ENCODE results near the gene TOX2. TPM values are rescaled to one million over a fixed set of nuclear protein-coding genes. Genes with fewer than 3 reads are reported as not detected.
A peak's percentile ranks its signal among the peaks of the same experiment; 100 is the strongest.

The TOX2 gene
- total RNA-seq, 1 experiment from 2014 or later, result not detected

GRCh38 chr20:44073675-44074071, 159.0 kb downstream of the TOX2 start:
- CTCF ChIA-PET, result no interaction called here

GRCh38 chr20:44074252-44075151, 159.8 kb downstream of the TOX2 start:
- Histone ChIP-seq H3K4me3 (ENCODE audit: low read depth, low read length) (no peak overlapping the region), H3K9me3 (no peaks in the 10 kb centered on the region), H3K4me1 (no peaks in the 10 kb centered on the region), H3K27me3 (replicated peaks; ENCODE audit: control insufficient read depth, insufficient read depth, low read length) (peaks cover 3% of the 10 kb centered on the region; the same call in 1 of the 2 replicates), H3K36me3 (ENCODE audit: control insufficient read depth, insufficient read depth, low read length) (no peaks in the 10 kb centered on the region)
- Mint-ChIP-seq H3K27me3 (ENCODE audit: insufficient read depth, unreplicated experiment) (peaks cover 44% of the 10 kb centered on the region), H3K9me3 (ENCODE audit: unreplicated experiment) (no peaks in the 10 kb centered on the region), H3K27ac (ENCODE audit: unreplicated experiment) (no peak overlapping the region), H3K4me3 (ENCODE audit: unreplicated experiment) (no peak overlapping the region), H3K36me3 (ENCODE audit: insufficient read depth, unreplicated experiment) (no peaks in the 10 kb centered on the region), H3K4me1 (ENCODE audit: low read depth, unreplicated experiment) (no peaks in the 10 kb centered on the region)
- peak in 1 of 2 experiments; percentile 36 for DNase-seq
- CTCF ChIA-PET, result no interaction called here
- no peak for TF ChIP-seq CTCF (IDR thresholded peaks at IDR 0.05; ENCODE audit: insufficient read depth in 1 of 2, low read depth in 1 of 2, low read length in 1 of 2, severe bottlenecking in 1 of 2, unreplicated experiment in 1 of 2)
- POLR2A ChIA-PET, result no interaction called here
- no TSS peak for BruUV-seq (replicated peaks)
- intact Hi-C loops (cut with micrococcal nuclease; ENCODE audit: unreplicated experiment), result no loop called here

More at GRCh38 chr20:44073675-44074071, 159.0 kb downstream of the TOX2 start:
- Mint-ChIP-seq H3K36me3 (ENCODE audit: insufficient read depth, unreplicated experiment) (no peaks in the 10 kb centered on the region), H3K27me3 (ENCODE audit: insufficient read depth, unreplicated experiment) (peaks cover 49% of the 10 kb centered on the region), H3K9me3 (ENCODE audit: unreplicated experiment) (no peaks in the 10 kb centered on the region), H3K4me3 (ENCODE audit: unreplicated experiment) (no peak overlapping the region), H3K4me1 (ENCODE audit: low read depth, unreplicated experiment) (no peaks in the 10 kb centered on the region), H3K27ac (ENCODE audit: unreplicated experiment) (no peak overlapping the region)
- POLR2A ChIA-PET, result no interaction called here
- no peaks in the 10 kb centered on the region for H3K36me3 ChIP-seq (ENCODE audit: control insufficient read depth, insufficient read depth, low read length)
- H3K4me3 ChIP-seq (ENCODE audit: low read depth, low read length), result no peak overlapping the region
- BruUV-seq (replicated peaks), result no TSS peak
- intact Hi-C loops (cut with micrococcal nuclease; ENCODE audit: unreplicated experiment), result no loop called here
- DNase-seq, result no peak
- no peaks in the 10 kb centered on the region for H3K4me1 ChIP-seq
- no peak for TF ChIP-seq CTCF (IDR thresholded peaks at IDR 0.05; ENCODE audit: insufficient read depth in 1 of 2, low read depth in 1 of 2, low read length in 1 of 2, severe bottlenecking in 1 of 2, unreplicated experiment in 1 of 2)
- H3K9me3 ChIP-seq, result no peaks in the 10 kb centered on the region
- H3K27me3 ChIP-seq (replicated peaks; ENCODE audit: control insufficient read depth, insufficient read depth, low read length), result peaks cover 3% of the 10 kb centered on the region; the same call in 1 of the 2 replicates

- no peak for TF ChIP-seq CTCF (IDR thresholded peaks at IDR 0.05; ENCODE audit: insufficient read depth in 1 of 2, low read depth in 1 of 2, low read length in 1 of 2, severe bottlenecking in 1 of 2, unreplicated experiment in 1 of 2)
- no peak overlapping the region for H3K27ac Mint-ChIP-seq (ENCODE audit: unreplicated experiment)
- no peak overlapping the region for H3K4me3 Mint-ChIP-seq (ENCODE audit: unreplicated experiment)
- no peaks in the 10 kb centered on the region for H3K4me1 Mint-ChIP-seq (ENCODE audit: low read depth, unreplicated experiment)
- no peaks in the 10 kb centered on the region for H3K9me3 ChIP-seq
- peaks cover 38% of the 10 kb centered on the region for H3K27me3 Mint-ChIP-seq (ENCODE audit: insufficient read depth, unreplicated experiment)
- no peak overlapping the region for H3K4me3 ChIP-seq (ENCODE audit: low read depth, low read length)
- BruUV-seq (replicated peaks), result no TSS peak
- no peaks in the 10 kb centered on the region for H3K4me1 ChIP-seq
- no peaks in the 10 kb centered on the region for H3K36me3 Mint-ChIP-seq (ENCODE audit: insufficient read depth, unreplicated experiment)
- no peaks in the 10 kb centered on the region for H3K36me3 ChIP-seq (ENCODE audit: control insufficient read depth, insufficient read depth, low read length)
- POLR2A ChIA-PET, result no interaction called here
- CTCF ChIA-PET, result interaction anchor here (0.6 kb wide), 1 partner anchor 19 kb away, joined by 3 read pairs; no protein-coding TSS in a partner anchor
- H3K27me3 ChIP-seq (replicated peaks; ENCODE audit: control insufficient read depth, insufficient read depth, low read length), result peaks cover 3% of the 10 kb centered on the region; the same call in 1 of the 2 replicates
- intact Hi-C loops (cut with micrococcal nuclease; ENCODE audit: unreplicated experiment), result no loop called here
- H3K9me3 Mint-ChIP-seq (ENCODE audit: unreplicated experiment), result no peaks in the 10 kb centered on the region
- peak in 1 of 2 experiments; percentile 32 for DNase-seq
Observed at GRCh38 chr20:44075191-44075949, 160.7 kb downstream of the TOX2 start.

All from Caco-2 (cell line).